HEK293 (cell line): ENCODE results near the gene VHLL.

Experiments
- ZEB2 ChIP-seq: fragments of 450-650 bp; formaldehyde crosslinking; IDR thresholded peaks from 2 replicates; pipeline ENCODE4 v1.5.1; 2016; ENCODE audit warnings: missing biosample characterization, missing genetic modification characterization
- TF ChIP-seq, protein P1 (sequence below): fragments of 450-650 bp; formaldehyde crosslinking; IDR thresholded peaks from 2 replicates; pipeline ENCODE4 v1.5.1; 2016; ENCODE audit warnings: missing biosample characterization, missing genetic modification characterization

GRCh38 chr1:156263288-156263655 is 35.8 kb downstream of the VHLL start:
- TF ChIP-seq, protein P1, sequence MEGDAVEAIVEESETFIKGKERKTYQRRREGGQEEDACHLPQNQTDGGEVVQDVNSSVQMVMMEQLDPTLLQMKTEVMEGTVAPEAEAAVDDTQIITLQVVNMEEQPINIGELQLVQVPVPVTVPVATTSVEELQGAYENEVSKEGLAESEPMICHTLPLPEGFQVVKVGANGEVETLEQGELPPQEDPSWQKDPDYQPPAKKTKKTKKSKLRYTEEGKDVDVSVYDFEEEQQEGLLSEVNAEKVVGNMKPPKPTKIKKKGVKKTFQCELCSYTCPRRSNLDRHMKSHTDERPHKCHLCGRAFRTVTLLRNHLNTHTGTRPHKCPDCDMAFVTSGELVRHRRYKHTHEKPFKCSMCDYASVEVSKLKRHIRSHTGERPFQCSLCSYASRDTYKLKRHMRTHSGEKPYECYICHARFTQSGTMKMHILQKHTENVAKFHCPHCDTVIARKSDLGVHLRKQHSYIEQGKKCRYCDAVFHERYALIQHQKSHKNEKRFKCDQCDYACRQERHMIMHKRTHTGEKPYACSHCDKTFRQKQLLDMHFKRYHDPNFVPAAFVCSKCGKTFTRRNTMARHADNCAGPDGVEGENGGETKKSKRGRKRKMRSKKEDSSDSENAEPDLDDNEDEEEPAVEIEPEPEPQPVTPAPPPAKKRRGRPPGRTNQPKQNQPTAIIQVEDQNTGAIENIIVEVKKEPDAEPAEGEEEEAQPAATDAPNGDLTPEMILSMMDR = no peak
- no peak for TF ChIP-seq ZEB2
